Glutamatergic neuron (in vitro differentiated cells): ENCODE data around the gene ICA1. TPM values are rescaled to one million over a fixed set of nuclear protein-coding genes. Genes with fewer than 3 reads are reported as not detected.

ENCODE experiments used
- DNase-seq: peaks from one replicate; pipeline ENCODE4 v3.0.0; 2022
- H3K27ac Mint-ChIP-seq: one replicate; pipeline ENCODE4 v1.8.0; 2020; ENCODE audit warnings: mild to moderate bottlenecking, mixed read lengths, inconsistent platforms; ENCODE audit not compliant: unreplicated experiment
- H3K27me3 Mint-ChIP-seq: one replicate; pipeline ENCODE4 v1.8.0; 2020; ENCODE audit warnings: mild to moderate bottlenecking, moderate library complexity, mixed read lengths, inconsistent platforms; ENCODE audit not compliant: unreplicated experiment
- H3K36me3 Mint-ChIP-seq: one replicate; pipeline ENCODE4 v1.8.0; 2020; ENCODE audit warnings: mild to moderate bottlenecking, mixed read lengths, inconsistent platforms; ENCODE audit not compliant: unreplicated experiment
- H3K4me1 Mint-ChIP-seq: one replicate; pipeline ENCODE4 v1.8.0; 2020; ENCODE audit warnings: mild to moderate bottlenecking, low read depth, mixed read lengths, inconsistent platforms; ENCODE audit not compliant: unreplicated experiment
- H3K4me3 Mint-ChIP-seq: one replicate; pipeline ENCODE4 v1.8.0; 2020; ENCODE audit warnings: mild to moderate bottlenecking, mixed read lengths, inconsistent platforms; ENCODE audit not compliant: unreplicated experiment
- H3K9me3 Mint-ChIP-seq: one replicate; pipeline ENCODE4 v1.8.0; 2020; ENCODE audit warnings: mild to moderate bottlenecking, moderate library complexity, mixed read lengths, inconsistent platforms; ENCODE audit not compliant: unreplicated experiment
- total RNA-seq: library from RNA; stranded (reverse); fragmentation: NEBNext Ultra II Directional; extraction: Animal tissue kit (Norgen Biotek cat#: 25700); gene quantifications from one replicate; pipeline ENCODE4 v1.2.1, GENCODE V29; 2021; ENCODE audit not compliant: unreplicated experiment
- TF ChIP-seq, protein P1 (sequence below): fragments of 200-600 bp; sonication (generic); IDR thresholded peaks from one replicate; pipeline ENCODE4 v1.5.0; 2021; ENCODE audit not compliant: partially characterized antibody, unreplicated experiment

The ICA1 gene
- total RNA-seq, 1 donor from 2014 or later = 9.8 TPM

DNA sequence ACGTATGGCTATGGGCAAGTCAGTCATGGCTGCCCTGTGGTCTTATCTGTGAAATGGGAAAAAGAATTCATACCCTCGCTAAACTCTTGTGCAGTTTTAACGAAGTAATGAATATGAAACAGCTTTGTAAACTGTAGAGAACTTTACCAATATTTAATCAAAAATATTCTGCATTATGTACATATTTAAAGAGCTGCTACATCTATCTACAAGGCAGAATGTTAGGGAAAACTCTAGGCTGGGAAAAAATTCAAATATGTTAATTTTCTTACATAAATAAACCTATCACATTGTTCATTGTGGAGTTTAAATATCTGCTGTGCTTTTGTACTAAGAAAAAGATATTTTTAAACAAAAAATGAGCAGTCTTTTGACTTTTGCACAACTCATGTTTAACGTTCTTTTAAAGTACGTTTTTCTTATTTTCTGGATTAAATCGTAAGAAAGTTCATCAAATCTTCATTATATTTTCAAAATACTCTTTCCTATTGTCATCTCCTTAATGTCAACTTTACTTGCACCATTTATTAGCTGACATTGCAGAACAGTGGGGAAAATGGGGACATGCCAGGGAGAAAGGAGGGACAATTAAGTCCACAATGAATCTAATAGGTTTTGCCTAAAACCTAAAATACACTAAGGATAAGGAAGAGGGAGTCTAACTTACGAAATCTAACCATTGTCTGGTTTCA lies 57.5 kb downstream of the ICA1 start:
- Mint-ChIP-seq H3K4me3 (no peak overlapping the region), H3K27me3 (peaks cover 2% of the 10 kb centered on the region), H3K27ac (no peak overlapping the region), H3K36me3 (no peaks in the 10 kb centered on the region), H3K4me1 (peaks cover under 1% of the 10 kb centered on the region), H3K9me3 (peaks cover 3% of the 10 kb centered on the region)
- no peak for DNase-seq
- TF ChIP-seq, protein P1, sequence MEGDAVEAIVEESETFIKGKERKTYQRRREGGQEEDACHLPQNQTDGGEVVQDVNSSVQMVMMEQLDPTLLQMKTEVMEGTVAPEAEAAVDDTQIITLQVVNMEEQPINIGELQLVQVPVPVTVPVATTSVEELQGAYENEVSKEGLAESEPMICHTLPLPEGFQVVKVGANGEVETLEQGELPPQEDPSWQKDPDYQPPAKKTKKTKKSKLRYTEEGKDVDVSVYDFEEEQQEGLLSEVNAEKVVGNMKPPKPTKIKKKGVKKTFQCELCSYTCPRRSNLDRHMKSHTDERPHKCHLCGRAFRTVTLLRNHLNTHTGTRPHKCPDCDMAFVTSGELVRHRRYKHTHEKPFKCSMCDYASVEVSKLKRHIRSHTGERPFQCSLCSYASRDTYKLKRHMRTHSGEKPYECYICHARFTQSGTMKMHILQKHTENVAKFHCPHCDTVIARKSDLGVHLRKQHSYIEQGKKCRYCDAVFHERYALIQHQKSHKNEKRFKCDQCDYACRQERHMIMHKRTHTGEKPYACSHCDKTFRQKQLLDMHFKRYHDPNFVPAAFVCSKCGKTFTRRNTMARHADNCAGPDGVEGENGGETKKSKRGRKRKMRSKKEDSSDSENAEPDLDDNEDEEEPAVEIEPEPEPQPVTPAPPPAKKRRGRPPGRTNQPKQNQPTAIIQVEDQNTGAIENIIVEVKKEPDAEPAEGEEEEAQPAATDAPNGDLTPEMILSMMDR = no peak

DNA sequence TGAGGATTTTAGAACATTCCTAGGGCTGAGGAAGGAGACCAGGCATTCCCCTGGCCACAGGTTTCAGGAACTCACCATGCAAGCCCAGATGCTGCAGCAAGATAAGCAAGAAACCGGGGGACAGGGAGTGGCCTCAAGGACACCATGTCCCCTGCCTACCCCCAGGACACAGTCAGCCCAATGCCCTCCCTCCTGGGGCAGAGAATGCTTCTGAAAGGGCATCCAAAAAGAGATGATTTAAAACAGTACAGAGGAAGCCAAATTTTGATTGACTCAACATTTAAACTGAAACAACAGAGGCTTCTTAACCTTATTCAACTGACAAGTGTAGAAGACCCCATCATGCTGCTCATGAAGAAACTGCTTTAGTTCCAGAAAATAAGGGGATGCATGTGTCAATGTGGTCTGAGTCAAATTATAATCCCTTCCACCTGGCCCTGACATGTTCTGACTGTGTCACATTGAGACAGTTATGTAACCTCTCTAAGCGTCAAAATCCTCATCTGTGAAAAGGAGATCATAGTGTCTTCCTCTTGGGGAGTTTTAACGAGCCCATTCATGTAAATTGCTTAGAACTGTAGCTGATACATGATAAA lies 60.0 kb downstream of the ICA1 start:
- no peak overlapping the region for H3K4me3 Mint-ChIP-seq

DNA sequence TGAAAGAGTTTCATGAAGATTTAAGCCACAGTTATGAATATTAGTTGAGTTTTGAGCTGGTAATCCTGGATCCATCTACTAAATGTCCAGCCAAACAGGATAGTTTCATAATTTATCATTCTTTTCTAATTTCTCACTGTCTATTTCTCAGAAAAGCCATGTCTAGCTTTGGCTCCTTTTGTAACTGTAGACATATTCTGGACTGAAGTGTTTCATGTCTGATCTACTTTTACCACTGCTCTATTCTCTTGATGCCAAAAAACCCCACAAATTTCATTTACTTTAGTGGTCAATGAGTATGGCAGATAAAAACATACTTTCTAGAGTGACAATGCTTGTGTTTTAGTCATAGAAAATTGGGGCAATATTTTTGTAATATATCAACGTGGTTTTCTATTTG lies 61.2 kb downstream of the ICA1 start:
- H3K9me3 Mint-ChIP-seq = peaks cover 3% of the 10 kb centered on the region
- no peak overlapping the region for H3K27ac Mint-ChIP-seq
- H3K4me1 Mint-ChIP-seq = no peaks in the 10 kb centered on the region
- TF ChIP-seq, protein P1 = no peak
- no peak for DNase-seq
- no peak overlapping the region for H3K4me3 Mint-ChIP-seq
- peaks cover 2% of the 10 kb centered on the region for H3K27me3 Mint-ChIP-seq
- H3K36me3 Mint-ChIP-seq = no peaks in the 10 kb centered on the region

More for the DNA sequence above, 60.0 kb downstream of the ICA1 start:
- DNase-seq = no peak
- TF ChIP-seq, protein P1 = no peak
- Mint-ChIP-seq H3K9me3 (peaks cover 3% of the 10 kb centered on the region), H3K36me3 (no peaks in the 10 kb centered on the region), H3K27me3 (peaks cover 2% of the 10 kb centered on the region), H3K4me1 (no peaks in the 10 kb centered on the region), H3K27ac (no peak overlapping the region)

DNA sequence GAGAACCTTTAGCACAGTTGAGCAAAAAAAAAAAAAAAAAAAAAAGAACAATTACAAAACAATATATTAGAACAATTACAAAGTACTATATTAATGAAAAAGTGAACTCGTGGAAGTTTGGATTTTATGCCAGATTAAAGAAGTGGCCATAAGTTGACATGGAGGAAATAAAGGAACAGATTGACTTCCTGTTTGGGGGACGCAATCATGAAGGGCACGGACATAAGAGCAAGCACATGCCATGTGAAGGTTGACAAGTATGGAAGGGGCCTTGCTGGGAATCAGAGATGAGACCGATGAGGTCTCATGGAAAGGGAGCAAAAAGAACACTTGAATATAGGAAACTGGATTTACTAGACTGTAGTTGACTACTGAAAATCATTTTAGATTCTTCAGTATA lies 61.7 kb downstream of the ICA1 start:
- TF ChIP-seq, protein P1 = no peak
- Mint-ChIP-seq H3K27me3 (peaks cover 2% of the 10 kb centered on the region), H3K27ac (no peak overlapping the region), H3K4me1 (no peaks in the 10 kb centered on the region), H3K4me3 (no peak overlapping the region), H3K9me3 (peaks cover 3% of the 10 kb centered on the region), H3K36me3 (no peaks in the 10 kb centered on the region)
- no peak for DNase-seq

DNA sequence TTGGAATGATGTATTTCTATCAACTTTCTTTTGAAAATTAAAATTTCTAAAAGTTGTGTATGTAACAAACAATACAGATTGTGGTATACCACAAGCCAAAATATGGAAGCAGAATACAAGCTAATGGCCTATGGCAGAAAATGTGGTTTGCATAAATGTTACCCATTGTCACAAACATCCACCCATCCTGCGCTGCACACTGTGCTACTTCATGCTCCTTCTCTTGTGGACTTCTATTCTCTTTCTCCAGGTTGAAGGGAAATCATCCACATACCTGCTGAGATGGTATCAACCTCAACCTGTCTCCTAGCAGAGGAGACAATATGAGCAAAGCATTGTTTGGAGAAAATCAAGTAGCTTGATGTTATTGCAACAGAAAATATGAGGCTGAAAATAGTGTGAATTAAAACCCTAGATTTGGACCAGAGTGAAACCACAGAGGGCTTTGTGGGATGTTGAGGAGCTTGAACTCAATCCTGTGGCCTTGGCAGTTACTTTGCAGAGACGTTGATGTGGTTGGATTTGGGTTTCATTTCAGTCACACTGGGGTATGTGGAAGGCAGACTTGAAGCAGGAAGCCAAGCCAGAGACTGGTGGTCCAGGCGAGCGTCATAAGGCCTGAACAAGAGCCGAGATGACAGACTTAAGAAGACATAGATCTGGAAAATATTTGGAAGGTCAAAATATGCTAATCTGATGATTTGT lies 63.8 kb downstream of the ICA1 start:
- H3K9me3 Mint-ChIP-seq = peaks cover 3% of the 10 kb centered on the region
- H3K27ac Mint-ChIP-seq = no peak overlapping the region
- DNase-seq = no peak
- H3K4me1 Mint-ChIP-seq = no peaks in the 10 kb centered on the region
- peaks cover 3% of the 10 kb centered on the region for H3K27me3 Mint-ChIP-seq
- no peak overlapping the region for H3K4me3 Mint-ChIP-seq
- no peaks in the 10 kb centered on the region for H3K36me3 Mint-ChIP-seq
- TF ChIP-seq, protein P1 = no peak
